ENCODE data around the gene MYH9.

DNA sequence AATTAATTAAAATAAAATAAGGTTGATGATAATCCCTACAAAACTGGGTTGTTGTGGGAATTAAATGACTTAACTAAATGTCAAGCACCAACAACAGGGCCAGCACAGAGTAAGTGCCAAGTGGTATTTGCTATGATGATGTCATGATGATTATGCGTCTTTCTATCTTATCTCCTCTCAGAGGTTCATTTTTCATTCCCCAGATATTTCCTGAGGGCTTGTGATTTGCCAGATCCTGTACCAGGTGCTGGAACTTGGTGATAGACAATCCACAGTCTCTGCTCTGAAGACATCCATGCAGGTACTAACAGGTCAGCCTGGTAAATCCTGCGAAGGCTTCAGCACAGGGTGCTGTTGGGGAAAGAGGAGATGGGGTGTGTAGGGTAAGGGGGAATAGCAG is 8.1 kb upstream of the MYH9 start:
- TF ChIP-seq, protein P1, sequence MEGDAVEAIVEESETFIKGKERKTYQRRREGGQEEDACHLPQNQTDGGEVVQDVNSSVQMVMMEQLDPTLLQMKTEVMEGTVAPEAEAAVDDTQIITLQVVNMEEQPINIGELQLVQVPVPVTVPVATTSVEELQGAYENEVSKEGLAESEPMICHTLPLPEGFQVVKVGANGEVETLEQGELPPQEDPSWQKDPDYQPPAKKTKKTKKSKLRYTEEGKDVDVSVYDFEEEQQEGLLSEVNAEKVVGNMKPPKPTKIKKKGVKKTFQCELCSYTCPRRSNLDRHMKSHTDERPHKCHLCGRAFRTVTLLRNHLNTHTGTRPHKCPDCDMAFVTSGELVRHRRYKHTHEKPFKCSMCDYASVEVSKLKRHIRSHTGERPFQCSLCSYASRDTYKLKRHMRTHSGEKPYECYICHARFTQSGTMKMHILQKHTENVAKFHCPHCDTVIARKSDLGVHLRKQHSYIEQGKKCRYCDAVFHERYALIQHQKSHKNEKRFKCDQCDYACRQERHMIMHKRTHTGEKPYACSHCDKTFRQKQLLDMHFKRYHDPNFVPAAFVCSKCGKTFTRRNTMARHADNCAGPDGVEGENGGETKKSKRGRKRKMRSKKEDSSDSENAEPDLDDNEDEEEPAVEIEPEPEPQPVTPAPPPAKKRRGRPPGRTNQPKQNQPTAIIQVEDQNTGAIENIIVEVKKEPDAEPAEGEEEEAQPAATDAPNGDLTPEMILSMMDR (conservative IDR thresholded peaks at IDR 0.05; ENCODE audit: low read depth, low read length) = no peak
- TF ChIP-seq EZH2 (IDR thresholded peaks at IDR 0.05; ENCODE audit: borderline replicate concordance, low read depth, low read length, poor library complexity, severe bottlenecking) = no peak

Measured in A673 (cell line).